ENCODE results near the gene SOX4.

The SOX4 gene

GRCh38 chr6:21609881-21610329 is 16.4 kb downstream of the SOX4 start:
- TF ChIP-seq CTCF (IDR thresholded peaks at IDR 0.05): no peak

- no peak for TF ChIP-seq CTCF (IDR thresholded peaks at IDR 0.05)
Measured at GRCh38 chr6:21610341-21610740, 16.8 kb downstream of the SOX4 start.

GRCh38 chr6:21611485-21611884 is 17.9 kb downstream of the SOX4 start:
- no peak for TF ChIP-seq CTCF (IDR thresholded peaks at IDR 0.05)

- TF ChIP-seq CTCF (IDR thresholded peaks at IDR 0.05): no peak
Measured at GRCh38 chr6:21612067-21612745, 18.7 kb downstream of the SOX4 start.

GRCh38 chr6:21613809-21614208 is 20.3 kb downstream of the SOX4 start:
- TF ChIP-seq CTCF (IDR thresholded peaks at IDR 0.05): no peak

GRCh38 chr6:21614226-21614625 is 20.7 kb downstream of the SOX4 start:
- TF ChIP-seq CTCF (IDR thresholded peaks at IDR 0.05): no peak

- TF ChIP-seq CTCF (IDR thresholded peaks at IDR 0.05): no peak
Measured at GRCh38 chr6:21615504-21615903, 22.0 kb downstream of the SOX4 start.

GRCh38 chr6:21616005-21616404 is 22.5 kb downstream of the SOX4 start:
- TF ChIP-seq CTCF (IDR thresholded peaks at IDR 0.05): no peak
